ENCODE data around the gene DPP7. TPM values are rescaled to one million over a fixed set of nuclear protein-coding genes. Genes with fewer than 3 reads are reported as not detected.
"Not testable (repeated sequence)": the region's sequence is repeated elsewhere in the genome, so short reads cannot be mapped to it uniquely, and the experiment has no call there.

The DPP7 gene
- total RNA-seq, 1 donor from 2014 or later: 66.6 TPM

DNA sequence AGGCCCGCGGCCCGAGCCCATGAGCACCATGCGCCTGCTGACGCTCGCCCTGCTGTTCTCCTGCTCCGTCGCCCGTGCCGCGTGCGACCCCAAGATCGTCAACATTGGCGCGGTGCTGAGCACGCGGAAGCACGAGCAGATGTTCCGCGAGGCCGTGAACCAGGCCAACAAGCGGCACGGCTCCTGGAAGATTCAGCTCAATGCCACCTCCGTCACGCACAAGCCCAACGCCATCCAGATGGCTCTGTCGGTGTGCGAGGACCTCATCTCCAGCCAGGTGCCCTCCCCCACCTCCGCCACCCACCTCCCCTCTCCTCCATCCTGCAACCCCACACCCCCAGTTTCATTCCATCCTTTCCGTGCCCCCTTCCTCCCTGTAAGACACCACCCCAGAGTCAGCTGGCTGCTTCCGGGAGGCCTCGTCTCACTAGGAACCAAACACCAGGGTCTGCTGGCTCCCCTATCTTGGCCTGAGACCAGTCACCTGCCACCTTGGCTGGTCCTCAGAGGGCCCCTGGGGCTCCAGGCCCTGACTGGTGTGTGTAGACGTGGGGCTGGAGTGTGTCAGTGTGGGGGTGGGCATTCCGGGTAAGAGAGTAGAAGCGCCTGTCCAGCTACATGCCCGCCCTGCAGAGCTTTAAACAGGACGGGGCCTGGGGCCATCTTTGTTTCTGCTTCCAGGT lies 25.1 kb upstream of the DPP7 start:
- Histone ChIP-seq H3K36me3 (ENCODE audit: control insufficient read depth, insufficient read depth, low read length) (no peaks in the 10 kb centered on the region), H3K27me3 (ENCODE audit: control insufficient read depth, insufficient read depth, low read length) (peaks cover 27% of the 10 kb centered on the region), H3K4me3 (ENCODE audit: low read depth, low read length) (no peak overlapping the region)
- TF ChIP-seq, protein P1, sequence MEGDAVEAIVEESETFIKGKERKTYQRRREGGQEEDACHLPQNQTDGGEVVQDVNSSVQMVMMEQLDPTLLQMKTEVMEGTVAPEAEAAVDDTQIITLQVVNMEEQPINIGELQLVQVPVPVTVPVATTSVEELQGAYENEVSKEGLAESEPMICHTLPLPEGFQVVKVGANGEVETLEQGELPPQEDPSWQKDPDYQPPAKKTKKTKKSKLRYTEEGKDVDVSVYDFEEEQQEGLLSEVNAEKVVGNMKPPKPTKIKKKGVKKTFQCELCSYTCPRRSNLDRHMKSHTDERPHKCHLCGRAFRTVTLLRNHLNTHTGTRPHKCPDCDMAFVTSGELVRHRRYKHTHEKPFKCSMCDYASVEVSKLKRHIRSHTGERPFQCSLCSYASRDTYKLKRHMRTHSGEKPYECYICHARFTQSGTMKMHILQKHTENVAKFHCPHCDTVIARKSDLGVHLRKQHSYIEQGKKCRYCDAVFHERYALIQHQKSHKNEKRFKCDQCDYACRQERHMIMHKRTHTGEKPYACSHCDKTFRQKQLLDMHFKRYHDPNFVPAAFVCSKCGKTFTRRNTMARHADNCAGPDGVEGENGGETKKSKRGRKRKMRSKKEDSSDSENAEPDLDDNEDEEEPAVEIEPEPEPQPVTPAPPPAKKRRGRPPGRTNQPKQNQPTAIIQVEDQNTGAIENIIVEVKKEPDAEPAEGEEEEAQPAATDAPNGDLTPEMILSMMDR (IDR thresholded peaks at IDR 0.05; ENCODE audit: insufficient read depth, low read length, severe bottlenecking): no peak
- FAIRE-seq: no peak
- no peak for DNase-seq (ENCODE audit: low read depth)

DNA sequence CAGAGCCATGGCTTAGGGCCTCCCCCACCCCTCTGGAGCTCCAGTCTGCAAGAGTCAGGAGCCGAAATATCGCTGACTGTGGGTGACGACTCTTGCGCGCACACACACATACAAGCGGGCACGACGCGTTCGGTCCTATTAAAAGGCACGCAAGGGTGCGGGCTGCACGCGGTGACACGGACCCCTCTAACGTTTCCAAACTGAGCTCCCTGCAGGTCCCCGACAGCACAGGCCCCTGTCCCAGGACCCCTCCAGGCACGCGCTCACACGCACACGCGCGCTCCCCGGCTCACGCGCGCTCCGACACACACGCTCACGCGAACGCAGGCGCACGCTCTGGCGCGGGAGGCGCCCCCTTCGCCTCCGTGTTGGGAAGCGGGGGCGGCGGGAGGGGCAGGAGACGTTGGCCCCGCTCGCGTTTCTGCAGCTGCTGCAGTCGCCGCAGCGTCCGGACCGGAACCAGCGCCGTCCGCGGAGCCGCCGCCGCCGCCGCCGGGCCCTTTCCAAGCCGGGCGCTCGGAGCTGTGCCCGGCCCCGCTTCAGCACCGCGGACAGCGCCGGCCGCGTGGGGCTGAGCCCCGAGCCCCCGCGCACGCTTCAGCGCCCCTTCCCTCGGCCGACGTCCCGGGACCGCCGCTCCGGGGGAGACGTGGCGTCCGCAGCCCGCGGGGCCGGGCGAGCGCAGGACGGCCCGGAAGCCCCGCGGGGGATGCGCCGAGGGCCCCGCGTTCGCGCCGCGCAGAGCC lies 24.4 kb upstream of the DPP7 start, which contains the start of gene GRIN1:
TSS of gene GRIN1 (plus strand) at position 433 of the 746 bp plus-strand sequence. CDS start 333 bp downstream, outside the sequence.
- no peak within 1 kb of the TSS for H3K4me3 ChIP-seq (ENCODE audit: low read depth, low read length)
- H3K27me3 ChIP-seq (ENCODE audit: control insufficient read depth, insufficient read depth, low read length): peaks cover 27% of the 10 kb centered on the region
- no peaks in the 10 kb centered on the region for H3K36me3 ChIP-seq (ENCODE audit: control insufficient read depth, insufficient read depth, low read length)
- FAIRE-seq (no peak), DNase-seq (ENCODE audit: low read depth) (no peak)
- TF ChIP-seq, protein P1 (IDR thresholded peaks at IDR 0.05; ENCODE audit: insufficient read depth, low read length, severe bottlenecking): no peak

DNA sequence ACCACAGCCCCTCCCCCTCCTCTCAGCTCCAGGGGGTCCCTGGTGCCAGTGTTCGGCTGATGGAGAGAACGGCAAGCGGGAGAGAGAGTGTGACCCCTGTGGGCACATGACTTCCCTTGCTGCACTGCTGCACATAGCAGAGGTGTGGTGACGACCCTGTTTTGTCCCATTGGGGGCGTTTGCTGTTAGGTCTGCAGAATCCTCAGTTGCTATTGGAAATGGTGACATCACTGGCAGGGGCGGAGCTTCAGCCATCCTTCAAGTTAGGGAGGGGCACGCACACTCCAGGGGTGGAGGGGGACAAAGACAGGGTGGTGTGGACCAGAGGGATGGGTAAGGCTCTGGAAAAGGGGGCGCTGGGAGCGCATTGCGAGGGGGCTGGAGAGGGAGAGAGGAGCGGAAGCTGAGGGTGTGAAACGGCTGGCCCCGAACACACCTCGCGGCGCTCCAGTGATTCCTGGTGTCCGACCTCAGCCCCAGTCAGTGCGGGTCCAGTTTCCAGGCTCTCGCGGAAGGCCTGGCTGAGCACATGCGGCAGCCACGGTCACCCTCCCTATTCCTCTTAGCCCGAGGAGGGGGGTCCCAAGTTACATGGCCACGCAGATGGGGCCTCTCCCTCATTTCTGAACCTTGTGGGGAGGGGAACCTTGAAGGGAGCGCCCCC lies 23.7 kb upstream of the DPP7 start:
- Histone ChIP-seq H3K36me3 (ENCODE audit: control insufficient read depth, insufficient read depth, low read length) (no peaks in the 10 kb centered on the region), H3K27me3 (ENCODE audit: control insufficient read depth, insufficient read depth, low read length) (peaks cover 25% of the 10 kb centered on the region), H3K4me3 (ENCODE audit: low read depth, low read length) (no peak overlapping the region)
- FAIRE-seq (no peak), DNase-seq (ENCODE audit: low read depth) (no peak)
- TF ChIP-seq, protein P1 (IDR thresholded peaks at IDR 0.05; ENCODE audit: insufficient read depth, low read length, severe bottlenecking): no peak

DNA sequence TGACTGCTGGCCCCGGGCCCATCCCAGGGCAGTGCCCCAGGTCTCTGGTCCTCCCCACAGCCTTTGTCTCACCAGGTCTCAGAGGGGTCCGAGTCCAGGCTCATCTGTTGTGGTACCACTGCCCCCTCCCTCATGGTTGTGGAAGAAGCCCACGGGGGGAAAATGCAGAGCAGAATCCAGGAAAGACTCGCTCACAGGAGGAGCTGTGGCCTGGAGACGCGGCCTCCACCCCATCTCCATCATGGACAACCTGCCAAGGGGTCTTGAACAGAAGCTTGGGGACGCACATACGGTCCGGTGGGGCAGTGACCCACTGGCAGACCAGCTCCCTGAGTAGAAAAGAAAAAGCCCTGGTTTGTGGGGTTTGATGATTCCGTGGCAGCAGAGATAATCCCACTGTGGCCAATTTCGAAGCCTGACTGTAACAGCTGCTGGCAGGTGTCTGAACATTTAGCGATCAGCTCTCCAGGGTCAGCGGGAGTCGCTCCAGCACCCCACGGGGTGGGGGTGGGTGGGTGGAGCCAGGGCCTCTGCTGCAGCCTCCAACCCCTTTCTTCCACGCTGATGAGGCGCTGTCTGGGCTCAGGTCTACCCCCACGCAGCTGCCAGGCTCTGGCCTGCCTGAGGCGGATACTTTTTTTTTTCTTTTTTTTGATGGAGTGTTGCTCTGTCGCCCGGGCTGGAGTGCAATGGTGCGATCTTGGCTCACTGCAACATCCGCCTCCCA lies 22.5 kb upstream of the DPP7 start:
- no peak overlapping the region for H3K4me3 ChIP-seq (ENCODE audit: low read depth, low read length)
- H3K27me3 ChIP-seq (ENCODE audit: control insufficient read depth, insufficient read depth, low read length): peaks cover 25% of the 10 kb centered on the region
- TF ChIP-seq, protein P1 (IDR thresholded peaks at IDR 0.05; ENCODE audit: insufficient read depth, low read length, severe bottlenecking): no peak
- H3K36me3 ChIP-seq (ENCODE audit: control insufficient read depth, insufficient read depth, low read length): no peaks in the 10 kb centered on the region
- FAIRE-seq (no peak), DNase-seq (ENCODE audit: low read depth) (no peak)

DNA sequence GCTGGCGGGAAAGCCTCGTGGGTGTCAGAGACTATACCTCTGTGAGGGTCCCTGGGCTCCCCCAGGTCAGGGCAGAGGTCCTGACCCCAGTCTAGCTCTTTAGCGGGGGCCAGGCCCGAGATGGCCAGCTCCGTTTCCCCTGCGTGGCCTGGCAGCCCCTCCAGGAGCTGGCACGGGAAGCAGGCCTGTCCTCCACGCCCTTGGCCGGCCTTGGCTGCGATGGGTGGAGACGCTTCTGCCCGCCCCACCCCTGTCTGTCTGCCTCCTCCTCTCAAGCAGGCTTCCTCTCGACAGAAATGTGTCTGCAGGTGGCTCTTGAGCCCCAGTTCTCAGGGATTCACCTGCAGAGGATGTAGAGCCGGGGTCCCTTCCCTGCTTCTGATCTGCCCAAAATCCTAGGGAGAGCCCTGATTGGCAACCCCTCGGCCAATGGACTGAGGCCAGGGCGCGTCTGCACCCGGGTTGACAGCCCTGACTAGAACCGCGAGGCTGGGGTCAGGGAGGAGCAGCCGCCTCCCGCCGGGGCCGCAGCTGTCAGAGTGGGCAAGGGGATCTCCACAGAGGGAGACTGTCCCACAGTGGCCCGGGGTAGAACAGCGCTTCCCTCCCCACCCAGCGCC lies 21.8 kb upstream of the DPP7 start:
- DNase-seq (ENCODE audit: low read depth) (no peak), FAIRE-seq (no peak)
- TF ChIP-seq, protein P1 (IDR thresholded peaks at IDR 0.05; ENCODE audit: insufficient read depth, low read length, severe bottlenecking): no peak
- Histone ChIP-seq H3K4me3 (ENCODE audit: low read depth, low read length) (no peak overlapping the region), H3K27me3 (ENCODE audit: control insufficient read depth, insufficient read depth, low read length) (peaks cover 25% of the 10 kb centered on the region), H3K36me3 (ENCODE audit: control insufficient read depth, insufficient read depth, low read length) (no peaks in the 10 kb centered on the region)

DNA sequence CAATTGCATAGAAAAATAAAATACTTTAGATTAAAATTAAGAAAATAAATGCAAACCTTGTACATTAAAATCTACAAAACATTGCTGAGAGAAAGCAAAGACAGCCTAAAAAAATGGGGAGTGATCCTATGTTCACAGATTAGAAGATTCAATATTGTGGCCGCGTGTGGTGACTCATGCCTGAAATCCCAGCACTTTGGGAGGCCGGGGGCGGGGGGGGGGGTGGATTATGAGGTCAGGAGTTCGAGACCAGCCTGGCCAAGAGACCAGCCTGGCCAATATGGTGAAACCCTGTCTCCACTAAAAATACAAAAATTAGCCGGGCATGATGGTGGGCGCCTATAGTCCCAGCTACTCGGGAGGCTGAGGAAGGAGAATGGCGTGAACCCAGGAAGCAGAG lies 20.6 kb upstream of the DPP7 start:
- not testable (repeated sequence) for DNase-seq (ENCODE audit: low read depth); FAIRE-seq; H3K36me3 ChIP-seq (ENCODE audit: control insufficient read depth, insufficient read depth, low read length); H3K4me3 ChIP-seq (ENCODE audit: low read depth, low read length)
- H3K27me3 ChIP-seq (ENCODE audit: control insufficient read depth, insufficient read depth, low read length): peaks cover 20% of the 10 kb centered on the region

Data from bronchial epithelial cell (primary cell).